Measurements from ENCODE around the gene PRDM16.

DNA sequence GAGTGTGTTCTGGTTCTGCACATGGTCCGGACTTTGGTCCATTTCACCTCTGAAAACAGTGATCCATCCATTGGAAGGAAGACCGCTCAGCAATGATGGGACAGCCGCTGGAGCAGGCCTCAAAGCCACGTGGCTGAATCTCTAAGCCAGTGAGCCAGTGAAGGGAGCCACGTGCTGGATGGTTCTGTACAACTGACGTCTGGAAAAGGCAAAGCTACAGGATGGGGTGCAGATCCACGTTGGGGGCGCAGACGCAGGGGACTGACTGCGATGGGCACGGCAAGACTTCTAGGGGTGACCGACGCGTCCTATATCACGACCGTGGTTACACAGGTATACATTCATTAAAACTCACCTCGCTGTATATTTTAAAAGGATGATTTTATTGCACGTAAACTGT is 375.3 kb downstream of the PRDM16 start:
- TF ChIP-seq, protein P1, sequence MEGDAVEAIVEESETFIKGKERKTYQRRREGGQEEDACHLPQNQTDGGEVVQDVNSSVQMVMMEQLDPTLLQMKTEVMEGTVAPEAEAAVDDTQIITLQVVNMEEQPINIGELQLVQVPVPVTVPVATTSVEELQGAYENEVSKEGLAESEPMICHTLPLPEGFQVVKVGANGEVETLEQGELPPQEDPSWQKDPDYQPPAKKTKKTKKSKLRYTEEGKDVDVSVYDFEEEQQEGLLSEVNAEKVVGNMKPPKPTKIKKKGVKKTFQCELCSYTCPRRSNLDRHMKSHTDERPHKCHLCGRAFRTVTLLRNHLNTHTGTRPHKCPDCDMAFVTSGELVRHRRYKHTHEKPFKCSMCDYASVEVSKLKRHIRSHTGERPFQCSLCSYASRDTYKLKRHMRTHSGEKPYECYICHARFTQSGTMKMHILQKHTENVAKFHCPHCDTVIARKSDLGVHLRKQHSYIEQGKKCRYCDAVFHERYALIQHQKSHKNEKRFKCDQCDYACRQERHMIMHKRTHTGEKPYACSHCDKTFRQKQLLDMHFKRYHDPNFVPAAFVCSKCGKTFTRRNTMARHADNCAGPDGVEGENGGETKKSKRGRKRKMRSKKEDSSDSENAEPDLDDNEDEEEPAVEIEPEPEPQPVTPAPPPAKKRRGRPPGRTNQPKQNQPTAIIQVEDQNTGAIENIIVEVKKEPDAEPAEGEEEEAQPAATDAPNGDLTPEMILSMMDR (IDR thresholded peaks at IDR 0.05; ENCODE audit: low read length): no peak
- TF ChIP-seq EZH2 (optimal IDR thresholded peaks at IDR 0.05; ENCODE audit: low read depth, low read length): no peak
